H1 (cell line): Measurements from ENCODE around the gene FMN2. TPM values are rescaled to one million over a fixed set of nuclear protein-coding genes. Genes with fewer than 3 reads are reported as not detected.

Experiments
- CTCF ChIA-PET: fragments of 300-600 bp; sonication (Branson Sonifier 250); formaldehyde crosslinking; loops from one replicate; lab custom pipeline; 2021; ENCODE audit not compliant: partially characterized antibody; lab: Charles Lee
- POLR2A ChIA-PET: fragments of 300-600 bp; sonication (Branson Sonifier 250); formaldehyde crosslinking; loops from one replicate; lab custom pipeline; 2021; ENCODE audit warnings: inconsistent platforms; ENCODE audit not compliant: partially characterized antibody; lab: Charles Lee
- DNase-seq, 2 experiments: peaks; one replicate each; pipeline versions ENCODE4 v3.0.0 to v3.0.0-alpha.2; 2010 to 2022; ENCODE audit warnings: low spot score in 2 of 2, low read depth in 1 of 2, mixed read lengths in 1 of 2
- FAIRE-seq: peaks from 2 replicates; lab custom pipeline; 2011; peaks lifted over from hg19 to GRCh38; lab: Jason Lieb, UNC
- H2AFZ ChIP-seq: 2 replicates; pipeline ENCODE4 v1.8.1; 2012; ENCODE audit warnings: low read length, inconsistent platforms
- H2AK5ac ChIP-seq: 2 replicates; pipeline ENCODE4 v1.6.1; 2013; ENCODE audit warnings: low read depth, low read length
- H2BK120ac ChIP-seq: replicated peaks from 2 replicates; pipeline ENCODE3; 2013; ENCODE audit warnings: low read depth, low read length, inconsistent platforms
- H2BK12ac ChIP-seq: 2 replicates; pipeline ENCODE4 v1.6.1; 2013; ENCODE audit warnings: low read depth, low read length
- H2BK15ac ChIP-seq: 2 replicates; pipeline ENCODE4 v1.6.1; 2013; ENCODE audit warnings: low read length
- H2BK20ac ChIP-seq: 2 replicates; pipeline ENCODE4 v1.6.1; 2013; ENCODE audit warnings: low read length
- H2BK5ac ChIP-seq: 2 replicates; pipeline ENCODE4 v1.6.1; 2013; ENCODE audit warnings: low read depth, low read length
- H3K14ac ChIP-seq: 2 replicates; pipeline ENCODE4 v1.6.1; 2013; ENCODE audit warnings: inconsistent platforms; ENCODE audit not compliant: insufficient read length
- H3K18ac ChIP-seq: 2 replicates; pipeline ENCODE4 v1.6.1; 2013; ENCODE audit warnings: low read length; ENCODE audit errors: extremely low read depth
- H3K23ac ChIP-seq: 2 replicates; pipeline ENCODE4 v1.6.1; 2013; ENCODE audit warnings: inconsistent platforms; ENCODE audit not compliant: insufficient read length
- H3K23me2 ChIP-seq: 2 replicates; pipeline ENCODE4 v1.6.1; 2013; ENCODE audit warnings: low read depth, low read length
- H3K27ac ChIP-seq: 2 replicates; pipeline ENCODE4 v1.6.1; 2011; ENCODE audit warnings: low read depth, low read length, inconsistent platforms
- H3K27me3 ChIP-seq, 4 experiments: replicated peaks in 1 of 4; 1 replicate in 1 of 4; 2 replicates in 3 of 4; pipeline versions ENCODE4 v1.6.1 to v1.8.1; 2011 to 2013; ENCODE audit warnings: low read length in 3 of 4, mild to moderate bottlenecking in 3 of 4, inconsistent platforms in 2 of 4, mixed read lengths in 2 of 4, moderate library complexity in 1 of 4; ENCODE audit not compliant: control insufficient read depth in 3 of 4, insufficient read depth in 3 of 4; ENCODE audit errors: extremely low read depth in 1 of 4
- H3K36me3 ChIP-seq, 4 experiments: 2 replicates each; pipeline versions ENCODE4 v1.6.1 to v1.8.1; 2011 to 2013; ENCODE audit warnings: mild to moderate bottlenecking in 4 of 4, low read length in 3 of 4, moderate library complexity in 2 of 4, control low read depth in 1 of 4, inconsistent platforms in 1 of 4; ENCODE audit not compliant: insufficient read depth in 4 of 4, control insufficient read depth in 2 of 4
- H3K4ac ChIP-seq: replicated peaks from 2 replicates; pipeline ENCODE3; 2013; ENCODE audit warnings: low read length, low read depth, mixed read lengths, inconsistent platforms; ENCODE audit not compliant: insufficient read length
- H3K4me1 ChIP-seq, 4 experiments: replicated peaks in 1 of 4; 1 replicate in 1 of 4; 2 replicates in 3 of 4; pipeline versions ENCODE4 v1.6.1 to v1.8.1; 2011 to 2013; ENCODE audit warnings: low read length in 3 of 4, inconsistent platforms in 2 of 4, mixed read lengths in 1 of 4; ENCODE audit not compliant: insufficient read depth in 4 of 4, control insufficient read depth in 3 of 4
- H3K4me2 ChIP-seq, 2 experiments: 2 replicates each; pipeline versions ENCODE4 v1.6.1 to v1.8.1; 2011 to 2013; ENCODE audit warnings: low read depth in 2 of 2, low read length in 2 of 2, control low read depth in 1 of 2, inconsistent platforms in 1 of 2, mild to moderate bottlenecking in 1 of 2; ENCODE audit not compliant: insufficient read depth in 1 of 2
- H3K4me3 ChIP-seq, 4 experiments: fragments of 200-600, 300-600 bp in 1 of 4; sonication (generic), shearing (Covaris generic), sonication (Bioruptor Twin) in 1 of 4; 2 replicates each; pipeline versions ENCODE4 v1.5.1 to v1.8.1; 2011 to 2016; ENCODE audit warnings: low read length in 4 of 4, low read depth in 3 of 4, control low read depth in 2 of 4, inconsistent platforms in 2 of 4, mild to moderate bottlenecking in 2 of 4, mixed read lengths in 1 of 4, moderate library complexity in 1 of 4; ENCODE audit not compliant: insufficient read depth in 2 of 4; ENCODE audit errors: extremely low read depth in 1 of 4
- H3K56ac ChIP-seq: replicated peaks from 2 replicates; pipeline ENCODE3; 2013; ENCODE audit warnings: low read depth, mild to moderate bottlenecking, mixed read lengths, low read length, inconsistent platforms; ENCODE audit not compliant: insufficient read length
- H3K79me1 ChIP-seq: 2 replicates; pipeline ENCODE4 v1.6.1; 2013; ENCODE audit warnings: low read depth, low read length, control low read depth
- H3K79me2 ChIP-seq, 2 experiments: 2 replicates each; pipeline versions ENCODE4 v1.6.1 to v1.8.1; 2012 to 2013; ENCODE audit warnings: low read length in 2 of 2, mild to moderate bottlenecking in 2 of 2, inconsistent platforms in 1 of 2; ENCODE audit not compliant: insufficient read depth in 2 of 2, control insufficient read depth in 1 of 2
- H3K9ac ChIP-seq, 4 experiments: replicated peaks in 1 of 4; 1 replicate in 1 of 4; 2 replicates in 3 of 4; pipeline versions ENCODE4 v1.6.1 to v1.8.1; 2011 to 2013; ENCODE audit warnings: low read depth in 3 of 4, low read length in 3 of 4, control low read depth in 2 of 4, mild to moderate bottlenecking in 2 of 4, moderate library complexity in 2 of 4, inconsistent platforms in 1 of 4; ENCODE audit errors: extremely low read depth in 1 of 4
- H3K9me3 ChIP-seq, 2 experiments: 2 replicates each; pipeline versions ENCODE4 v1.6.1 to v1.8.1; 2012 to 2013; ENCODE audit warnings: mild to moderate bottlenecking in 2 of 2, moderate library complexity in 2 of 2, control low read depth in 1 of 2, inconsistent platforms in 1 of 2, low read depth in 1 of 2, low read length in 1 of 2, mixed read lengths in 1 of 2; ENCODE audit not compliant: insufficient read depth in 2 of 2
- H4K20me1 ChIP-seq, 2 experiments: replicated peaks in 1 of 2; 2 replicates each; pipeline versions ENCODE3 to v1.8.1; 2011 to 2013; ENCODE audit warnings: inconsistent platforms in 2 of 2, low read length in 2 of 2, mild to moderate bottlenecking in 1 of 2; ENCODE audit not compliant: insufficient read depth in 2 of 2, control insufficient read depth in 1 of 2
- H4K5ac ChIP-seq: 2 replicates; pipeline ENCODE4 v1.6.1; 2013; ENCODE audit warnings: low read length, low read depth, mixed read lengths, inconsistent platforms; ENCODE audit not compliant: insufficient read length
- H4K8ac ChIP-seq: 2 replicates; pipeline ENCODE4 v1.8.0; 2013; ENCODE audit warnings: mild to moderate bottlenecking, moderate library complexity, low read length, inconsistent platforms; ENCODE audit not compliant: insufficient read depth; ENCODE audit errors: extremely low read depth
- H4K91ac ChIP-seq: replicated peaks from 2 replicates; pipeline ENCODE3; 2013; ENCODE audit warnings: low read length, mixed read lengths, inconsistent platforms; ENCODE audit not compliant: insufficient read length
- CEBPB ChIP-seq: IDR thresholded peaks from 2 replicates; pipeline ENCODE4 v1.6.1; 2012; ENCODE audit warnings: low read depth, low read length
- SIX5 ChIP-seq: IDR thresholded peaks from 2 replicates; pipeline ENCODE4 v1.6.1; 2011; ENCODE audit warnings: mild to moderate bottlenecking, low read depth, low read length
- SRF ChIP-seq: IDR thresholded peaks from 2 replicates; pipeline ENCODE4 v1.6.1; 2011; ENCODE audit warnings: mild to moderate bottlenecking, low read depth, low read length, moderate library complexity
- TEAD4 ChIP-seq: IDR thresholded peaks from 2 replicates; pipeline ENCODE4 v1.6.1; 2012; ENCODE audit warnings: low read depth, low read length, inconsistent platforms, mixed read lengths
- WGBS, 2 experiments: shearing (Covaris generic) in 1 of 2; methylation state at CpG; one replicate each; pipeline versions ENCODE4 v1.1.6 to v1.1.7; 2013 to 2015; ENCODE audit warnings: low lambda C conversion rate in 2 of 2, mixed read lengths in 2 of 2, inconsistent platforms in 1 of 2, low coverage in 1 of 2, missing lambda C conversion rate in 1 of 2; ENCODE audit not compliant: insufficient replicate concordance in 2 of 2, insufficient coverage in 1 of 2, insufficient read length in 1 of 2; ENCODE audit errors: extremely low coverage in 1 of 2, missing lambda C conversion rate in 1 of 2; 5-methylcytosine and 5-hydroxymethylcytosine counted together
- polyA plus RNA-seq, 7 experiments: library from polyadenylated mRNA; depleted of rRNA in 3 of 7; stranded (reverse) in 5 of 7; unstranded in 2 of 7; fragments of >200 nt in 5 of 7; fragments of 200-250 nt in 2 of 7; gene quantifications; 1 replicate in 5 of 7; 2 replicates in 1 of 7; 4 replicates in 1 of 7; pipeline versions ENCODE4 v1.2.1 to v1.2.3, GENCODE V29; 2011 to 2013; ENCODE audit warnings: missing spikeins in 2 of 7, mixed read lengths in 2 of 7
- total RNA-seq: library from RNA; stranded (reverse); fragmentation: NEBNext Ultra II Directional; extraction: Animal tissue kit (Norgen Biotek cat#: 25700); gene quantifications from 2 replicates; pipeline ENCODE4 v1.2.1, GENCODE V29; 2021

FMN2 gene
- total and polyA plus RNA-seq, 2 of the 8 experiments (the other 6 are each of a cell fraction or from before 2014, with no cell fraction given): 0.83 to 2.0 TPM

DNA sequence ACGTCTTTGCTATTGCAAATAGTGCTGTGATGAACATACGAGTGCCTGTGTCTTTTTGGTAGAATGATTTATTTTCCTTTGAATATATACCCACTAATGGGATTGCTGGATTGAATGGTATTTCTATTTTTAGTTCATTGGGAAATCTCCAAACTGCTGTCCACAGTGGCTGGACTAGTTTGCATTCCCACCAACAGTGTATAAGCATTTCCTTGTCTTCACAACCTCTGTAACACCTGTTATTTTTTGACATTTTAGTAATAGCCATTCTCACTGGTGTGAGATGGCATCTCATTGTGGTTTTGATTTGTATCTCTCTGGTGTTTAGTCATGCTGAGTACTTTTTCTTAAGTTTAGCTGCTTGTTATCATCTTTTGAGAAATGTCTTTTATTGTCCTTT lies 215.0 kb downstream of the FMN2 start:
- Histone ChIP-seq H3K23me2 (no peaks in the 10 kb centered on the region), H3K27me3 (no peaks in the 10 kb centered on the region), H4K5ac (no peak overlapping the region), H2BK12ac (no peak overlapping the region), H3K79me2 (no peaks in the 10 kb centered on the region), H3K79me1 (no peaks in the 10 kb centered on the region), H2AK5ac (no peak overlapping the region), H2BK5ac (no peak overlapping the region), H3K9ac (no peak overlapping the region), H3K27ac (no peak overlapping the region), H3K18ac (no peak overlapping the region), H3K4ac (no peak overlapping the region), H3K36me3 (no peaks in the 10 kb centered on the region), H3K9me3 (no peaks in the 10 kb centered on the region), H3K4me1 (peaks cover 0 to 4% (median 2%) of the 10 kb centered on the region in 4 experiments; a peak in 1 of 7 replicates), H3K4me3 (no peak overlapping the region), H4K91ac (no peak overlapping the region), H3K4me2 (no peak overlapping the region), H2AFZ (no peak overlapping the region), H2BK120ac (no peak overlapping the region), H4K20me1 (no peaks in the 10 kb centered on the region), H3K56ac (no peak overlapping the region), H3K14ac (no peak overlapping the region), H4K8ac (no peak overlapping the region)
- no peak for FAIRE-seq
- 79% methylated on average over 2 of the region's 2 CpGs; no CpG with 5 or more reads in 1 of the 2 experiments for WGBS, 2 experiments
- DNase-seq: no peak
- TF ChIP-seq TEAD4 (no peak), SIX5 (no peak), SRF (no peak), CEBPB (no peak)
- TF ChIP-seq, all 59 proteins: peak for 0
- no peak overlapping the region for H2BK20ac ChIP-seq
- H3K23ac ChIP-seq: no peak overlapping the region
- ChIA-PET CTCF (no interaction called here), POLR2A (no interaction called here)
- no peak overlapping the region for H2BK15ac ChIP-seq
